Endothelial cell of umbilical vein (primary cell): ENCODE results near the gene WDR26. TPM values are rescaled to one million over a fixed set of nuclear protein-coding genes. Genes with fewer than 3 reads are reported as not detected.

Experiments
- BruUV-seq: library from RNA; stranded (reverse); fragments of 400-500 nt; replicated peaks from 2 replicates; lab custom pipeline; 2021; lab: Mats Ljungman, UMichigan
- CTCF ChIA-PET: fragments of 300-600, 350-600 bp; sonication (Branson Sonifier 250); formaldehyde crosslinking; loops from one replicate; lab custom pipeline; 2021; ENCODE audit warnings: antibody characterized with exemption, inconsistent platforms; lab: Charles Lee
- POLR2A ChIA-PET: fragments of 300-600, 350-600 bp; sonication (Branson Sonifier 250); formaldehyde crosslinking; loops from one replicate; lab custom pipeline; 2021; ENCODE audit warnings: antibody characterized with exemption, inconsistent platforms; lab: Charles Lee
- DNase-seq: peaks from one replicate; pipeline ENCODE4 v3.0.0-alpha.2; 2011; ENCODE audit warnings: low read depth, low spot score
- FAIRE-seq: peaks from 2 replicates; lab custom pipeline; 2011; peaks lifted over from hg19 to GRCh38; lab: Jason Lieb, UNC
- H2AFZ ChIP-seq: 2 replicates; pipeline ENCODE4 v1.6.0; 2012; ENCODE audit warnings: low read depth, low read length, control low read depth, inconsistent platforms
- H3K27ac ChIP-seq: 2 replicates; pipeline ENCODE4 v1.5.1; 2011; ENCODE audit warnings: low read depth, mild to moderate bottlenecking, control low read depth, low read length, moderate library complexity; ENCODE audit not compliant: insufficient read depth
- H3K27me3 ChIP-seq, 2 experiments: 2 replicates each; pipeline versions ENCODE4 v1.6.0 to v1.6.1; 2011; ENCODE audit warnings: low read length in 2 of 2, mixed read lengths in 1 of 2; ENCODE audit not compliant: control insufficient read depth in 2 of 2, insufficient read depth in 2 of 2
- H3K36me3 ChIP-seq, 2 experiments: 2 replicates in 1 of 2; 3 replicates in 1 of 2; pipeline ENCODE4 v1.5.1; 2011; ENCODE audit warnings: low read length in 2 of 2, mild to moderate bottlenecking in 1 of 2, moderate library complexity in 1 of 2; ENCODE audit not compliant: control insufficient read depth in 2 of 2, insufficient read depth in 2 of 2; ENCODE audit errors: extremely low read depth in 1 of 2
- H3K4me1 ChIP-seq: 3 replicates; pipeline ENCODE4 v1.5.1; 2011; ENCODE audit warnings: mild to moderate bottlenecking, low read length; ENCODE audit not compliant: control insufficient read depth, insufficient read depth; ENCODE audit errors: extremely low read depth
- H3K4me2 ChIP-seq: 2 replicates; pipeline ENCODE4 v1.6.1; 2011; ENCODE audit warnings: low read length, control low read depth, mixed read lengths; ENCODE audit not compliant: insufficient read depth
- H3K4me3 ChIP-seq, 3 experiments: fragments of 200-600 bp in 1 of 3; sonication (generic), shearing (Covaris generic) in 1 of 3; replicated peaks in 1 of 3; 2 replicates each; pipeline ENCODE4 v1.5.1; 2011 to 2016; ENCODE audit warnings: control low read depth in 3 of 3, low read length in 3 of 3, mild to moderate bottlenecking in 2 of 3, inconsistent platforms in 1 of 3, low read depth in 1 of 3, moderate library complexity in 1 of 3; ENCODE audit not compliant: insufficient read depth in 1 of 3
- H3K79me2 ChIP-seq: 2 replicates; pipeline ENCODE4 v1.6.0; 2012; ENCODE audit warnings: low read length, inconsistent platforms; ENCODE audit not compliant: control insufficient read depth, insufficient read depth
- H3K9ac ChIP-seq: replicated peaks from 2 replicates; pipeline ENCODE3; 2011; ENCODE audit warnings: low read length, control low read depth; ENCODE audit not compliant: insufficient read depth; ENCODE audit errors: extremely low read depth
- H3K9me1 ChIP-seq: replicated peaks from 3 replicates; pipeline ENCODE4 v1.6.0; 2011; ENCODE audit warnings: mild to moderate bottlenecking, low read length; ENCODE audit not compliant: control insufficient read depth, insufficient read depth; ENCODE audit errors: extremely low read depth
- H3K9me3 ChIP-seq: replicated peaks from 2 replicates; pipeline ENCODE4 v1.5.1; 2012; ENCODE audit warnings: low read length, inconsistent platforms; ENCODE audit not compliant: control insufficient read depth, insufficient read depth
- H4K20me1 ChIP-seq: replicated peaks from 2 replicates; pipeline ENCODE3; 2011; ENCODE audit warnings: mild to moderate bottlenecking, low read length; ENCODE audit not compliant: control insufficient read depth, insufficient read depth; ENCODE audit errors: extremely low read depth
- EZH2 ChIP-seq: IDR thresholded peaks from 2 replicates; pipeline ENCODE4 v1.6.1; 2012; ENCODE audit warnings: borderline replicate concordance, low read depth, mild to moderate bottlenecking, moderate library complexity, low read length, inconsistent platforms; ENCODE audit not compliant: severe bottlenecking
- FOS ChIP-seq: IDR thresholded peaks from 2 replicates; pipeline ENCODE4 v1.6.1; 2011; ENCODE audit warnings: mild to moderate bottlenecking, low read length, moderate library complexity, borderline replicate concordance; ENCODE audit not compliant: insufficient read depth
- GATA2 ChIP-seq: IDR thresholded peaks from 2 replicates; pipeline ENCODE4 v1.7.0; 2011; ENCODE audit warnings: low read depth, mild to moderate bottlenecking, moderate library complexity, mixed read lengths, low read length; ENCODE audit not compliant: insufficient read length, insufficient read depth
- JUN ChIP-seq: IDR thresholded peaks from 2 replicates; pipeline ENCODE4 v1.6.1; 2011; ENCODE audit warnings: borderline replicate concordance, low read depth; ENCODE audit not compliant: insufficient read length, insufficient read depth
- MYC ChIP-seq: IDR thresholded peaks from one replicate; pipeline ENCODE4 v1.6.1; 2011; ENCODE audit warnings: mild to moderate bottlenecking, low read depth, low read length
- POLR2A ChIP-seq: IDR thresholded peaks from 2 replicates; pipeline ENCODE4 v1.6.1; 2012; ENCODE audit warnings: low read depth, mild to moderate bottlenecking, control low read depth, low read length
- dilution Hi-C: fragments of 300-500 bp; cut with MboI; formaldehyde crosslinking; loops from one replicate; pipeline ENCODE4 v1.15.0; 2019; ENCODE audit warnings: low sequenced_read_pairs; ENCODE audit not compliant: extremely low pct_ligation_motif_present
- intact Hi-C: fragments of 100-400 bp; cut with micrococcal nuclease; formaldehyde crosslinking; loops from one replicate; pipeline ENCODE4 v1.10.0; 2022
- polyA plus RNA-seq, 4 experiments: library from polyadenylated mRNA; depleted of rRNA in 3 of 4; stranded (reverse) in 3 of 4; unstranded in 1 of 4; fragments of >200 nt; gene quantifications; 2 replicates each; pipeline versions ENCODE4 v1.2.1 to v1.2.3, GENCODE V29; 2011 to 2012; ENCODE audit warnings: missing spikeins in 1 of 4
- total RNA-seq: library from RNA; stranded (reverse); gene quantifications from 2 replicates; pipeline ENCODE4 v1.2.3, GENCODE V29; 2021
- TF ChIP-seq, protein P1 (sequence below), 2 donors: IDR thresholded peaks; 1 replicate in 1 of 2; 2 replicates in 1 of 2; pipeline ENCODE4 v1.5.1; 2011; ENCODE audit warnings: low read length in 2 of 2, mild to moderate bottlenecking in 2 of 2, moderate library complexity in 2 of 2, control low read depth in 1 of 2, inconsistent platforms in 1 of 2, low read depth in 1 of 2; ENCODE audit not compliant: insufficient read depth in 1 of 2; ENCODE audit errors: extremely low read depth in 1 of 2
- TF ChIP-seq, protein P2 (sequence below): IDR thresholded peaks from 2 replicates; pipeline ENCODE4 v1.6.1; 2011; ENCODE audit not compliant: insufficient read depth, insufficient read length

Gene WDR26
- total and polyA plus RNA-seq, 2 donors (not counting 3 experiments of a cell fraction or from before 2014, with no cell fraction given): 26.7 to 92.4 TPM

DNA sequence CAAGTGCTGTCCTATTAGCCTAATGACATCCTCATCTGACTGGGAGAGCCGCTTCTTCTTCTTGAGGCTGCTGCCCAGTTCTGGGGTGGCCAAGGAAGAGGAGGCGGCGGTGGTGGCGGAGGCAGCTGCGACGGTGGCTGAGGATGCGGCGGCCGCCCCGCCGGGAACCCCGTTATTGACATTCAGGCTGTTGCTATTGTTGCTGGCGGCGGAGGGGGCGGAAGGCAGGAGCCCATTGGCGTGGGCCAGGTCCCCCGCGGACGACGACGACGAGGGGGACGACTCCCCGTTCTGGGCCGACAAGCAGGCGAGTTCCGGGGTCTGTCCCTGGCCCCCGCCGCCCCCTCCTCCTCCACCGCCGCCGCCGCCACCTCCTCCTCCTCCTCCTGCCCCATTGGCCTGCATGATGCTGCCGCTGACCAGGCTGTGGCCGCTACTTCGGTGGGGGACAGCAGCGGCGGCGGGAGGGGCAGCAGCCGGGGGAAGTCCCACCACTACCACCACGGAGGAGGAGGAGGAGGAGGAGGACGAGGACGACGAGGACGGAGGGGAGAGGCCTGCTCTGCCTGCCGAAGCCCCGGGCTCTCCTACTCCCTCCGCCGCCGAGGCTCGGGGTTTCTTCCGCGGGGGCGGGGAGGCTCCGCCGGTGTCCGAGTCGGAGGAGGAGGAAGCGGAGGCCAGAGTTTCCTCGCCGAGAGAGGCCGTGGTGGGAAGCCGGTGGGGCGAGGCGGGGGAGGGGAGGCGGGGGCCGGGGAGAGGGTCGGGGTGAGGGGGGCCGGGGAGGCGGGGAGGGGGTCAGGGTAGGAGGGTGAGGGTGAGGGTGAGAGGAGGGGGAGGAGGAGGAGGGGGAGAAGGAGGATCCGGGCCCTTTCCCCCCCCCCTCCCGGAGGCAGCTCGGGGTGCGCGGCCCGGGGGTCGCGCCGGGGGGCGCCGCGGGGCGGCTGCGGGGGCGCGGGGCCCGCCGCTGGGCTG is 610 bp downstream of the WDR26 start:
- Histone ChIP-seq H3K27ac (peak overlapping the region; percentile 69), H3K36me3 (peaks cover 0 to 3% of the 10 kb centered on the region in 2 experiments), H3K79me2 (peaks cover 48% of the 10 kb centered on the region), H2AFZ (no peak overlapping the region), H3K9me3 (no peaks in the 10 kb centered on the region), H3K9me1 (no peaks in the 10 kb centered on the region), H3K4me1 (peaks cover 39% of the 10 kb centered on the region), H3K27me3 (no peaks in the 10 kb centered on the region), H3K4me2 (peak overlapping the region; percentile 97), H3K4me3 (peak overlapping the region; percentile 24 to 100 (median 88)), H3K9ac (peak overlapping the region; percentile 61), H4K20me1 (no peaks in the 10 kb centered on the region)
- POLR2A ChIA-PET: interaction anchor here (0.5 to 0.8 kb wide), 3 partner anchors 23 to 69 kb away, joined by 3 read pairs; no protein-coding TSS in a partner anchor
- FAIRE-seq (no peak), DNase-seq (peak; percentile 46)
- intact Hi-C loops (loop anchor here (1.0 to 5.0 kb wide), 5 partner anchors 23 to 727 kb away; partner anchors contain the start of gene CNIH4), dilution Hi-C loops (no loop called here)
- CTCF ChIA-PET: interaction anchor here (0.6 to 7.4 kb wide), 3 partner anchors 23 to 1096 kb away, joined by 3 to 92 read pairs (median 4); no protein-coding TSS in a partner anchor
- TF ChIP-seq POLR2A (no peak), GATA2 (no peak), JUN (no peak), FOS (no peak), EZH2 (no peak), MYC (no peak)
- TF ChIP-seq, protein P1, sequence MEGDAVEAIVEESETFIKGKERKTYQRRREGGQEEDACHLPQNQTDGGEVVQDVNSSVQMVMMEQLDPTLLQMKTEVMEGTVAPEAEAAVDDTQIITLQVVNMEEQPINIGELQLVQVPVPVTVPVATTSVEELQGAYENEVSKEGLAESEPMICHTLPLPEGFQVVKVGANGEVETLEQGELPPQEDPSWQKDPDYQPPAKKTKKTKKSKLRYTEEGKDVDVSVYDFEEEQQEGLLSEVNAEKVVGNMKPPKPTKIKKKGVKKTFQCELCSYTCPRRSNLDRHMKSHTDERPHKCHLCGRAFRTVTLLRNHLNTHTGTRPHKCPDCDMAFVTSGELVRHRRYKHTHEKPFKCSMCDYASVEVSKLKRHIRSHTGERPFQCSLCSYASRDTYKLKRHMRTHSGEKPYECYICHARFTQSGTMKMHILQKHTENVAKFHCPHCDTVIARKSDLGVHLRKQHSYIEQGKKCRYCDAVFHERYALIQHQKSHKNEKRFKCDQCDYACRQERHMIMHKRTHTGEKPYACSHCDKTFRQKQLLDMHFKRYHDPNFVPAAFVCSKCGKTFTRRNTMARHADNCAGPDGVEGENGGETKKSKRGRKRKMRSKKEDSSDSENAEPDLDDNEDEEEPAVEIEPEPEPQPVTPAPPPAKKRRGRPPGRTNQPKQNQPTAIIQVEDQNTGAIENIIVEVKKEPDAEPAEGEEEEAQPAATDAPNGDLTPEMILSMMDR (IDR thresholded peaks at IDR 0.05; ENCODE audit: extremely low read depth in 1 of 2, insufficient read depth in 1 of 2, low read depth in 1 of 2, low read length in 2 of 2): no peak
- TF ChIP-seq, protein P2, sequence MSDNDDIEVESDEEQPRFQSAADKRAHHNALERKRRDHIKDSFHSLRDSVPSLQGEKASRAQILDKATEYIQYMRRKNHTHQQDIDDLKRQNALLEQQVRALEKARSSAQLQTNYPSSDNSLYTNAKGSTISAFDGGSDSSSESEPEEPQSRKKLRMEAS: no peak
- no TSS peak for BruUV-seq
